ENCODE data around the gene TOMM40L. TPM values are rescaled to one million over a fixed set of nuclear protein-coding genes. Genes with fewer than 3 reads are reported as not detected.

TOMM40L gene
- total RNA-seq, 5 donors from 2014 or later (not counting 1 experiment from before 2014, with no cell fraction given): 6.3 to 12.2 (median 11.0) TPM

GRCh38 chr1:161259345-161259702, 33.5 kb downstream of the TOMM40L start:
- ATAC-seq (replicated peaks in 1 of 4): no peak
- no peak for DNase-seq
- Histone ChIP-seq H3K27ac (ENCODE audit: low read length) (no peak overlapping the region), H3K36me3 (ENCODE audit: control insufficient read depth in 2 of 2, extremely low read depth in 1 of 2, insufficient read depth in 1 of 2, low read length in 1 of 2) (no peaks in the 10 kb centered on the region), H3K27me3 (replicated peaks in 1 of 2; ENCODE audit: control insufficient read depth in 2 of 2, extremely low read depth in 1 of 2, insufficient read depth in 2 of 2, low read length in 1 of 2) (peaks cover 14 to 54% of the 10 kb centered on the region in 2 experiments), H3K4me3 (ENCODE audit: control insufficient read depth in 1 of 2, extremely low read depth in 1 of 2, low read length in 1 of 2) (peak overlapping the region in 1 of 2 donors; percentile 65), H3K4me1 (ENCODE audit: control insufficient read depth in 1 of 2, extremely low read depth in 1 of 2, insufficient read depth in 2 of 2, low read length in 2 of 2) (peaks cover 3 to 14% of the 10 kb centered on the region in 2 experiments), H3K9me3 (no peaks in the 10 kb centered on the region)
- H3K27me3 Mint-ChIP-seq: peaks cover 54 to 57% of the 10 kb centered on the region in 2 donors
- POLR2A ChIA-PET: no interaction called here
- WGBS (ENCODE audit: insufficient coverage): no CpG with 5 or more reads among the region's 6 CpGs
- CTCF ChIA-PET: no interaction called here
- H3K4me1 Mint-ChIP-seq: peaks cover 19 to 25% (median 21%) of the 10 kb centered on the region in 3 donors
- H3K9me3 Mint-ChIP-seq: peaks cover 0 to 25% (median 12%) of the 10 kb centered on the region in 3 donors
- H3K36me3 Mint-ChIP-seq: peaks cover 17% of the 10 kb centered on the region
- peak overlapping the region in 1 of 2 donors; percentile 39 for H3K27ac Mint-ChIP-seq
- peak overlapping the region; percentile 57 to 80 (median 63) for H3K4me3 Mint-ChIP-seq

GRCh38 chr1:161259765-161260164, 33.9 kb downstream of the TOMM40L start:
- H3K9me3 ChIP-seq: no peaks in the 10 kb centered on the region
- peaks cover 58 to 60% of the 10 kb centered on the region in 2 donors for H3K27me3 Mint-ChIP-seq
- no peaks in the 10 kb centered on the region for H3K36me3 ChIP-seq (ENCODE audit: control insufficient read depth in 2 of 2, extremely low read depth in 1 of 2, insufficient read depth in 1 of 2, low read length in 1 of 2)
- no peak for ATAC-seq (replicated peaks in 1 of 4)
- no peak overlapping the region for H3K4me3 ChIP-seq (ENCODE audit: control insufficient read depth in 1 of 2, extremely low read depth in 1 of 2, low read length in 1 of 2)
- no peak overlapping the region for H3K27ac Mint-ChIP-seq
- no CpG with 5 or more reads among the region's 1 CpG for WGBS (ENCODE audit: insufficient coverage)
- CTCF ChIA-PET: interaction anchor here in 1 of 2 donors (0.6 to 1.2 kb wide), 2 partner anchors 10 to 41 kb away, joined by 3 read pairs; no protein-coding TSS in a partner anchor
- H3K4me3 Mint-ChIP-seq: peak overlapping the region in 1 of 3 donors; percentile 80
- peaks cover 17% of the 10 kb centered on the region for H3K36me3 Mint-ChIP-seq
- peaks cover 19 to 25% (median 21%) of the 10 kb centered on the region in 3 donors for H3K4me1 Mint-ChIP-seq
- no peak for DNase-seq
- H3K9me3 Mint-ChIP-seq: peaks cover 0 to 25% (median 12%) of the 10 kb centered on the region in 3 donors
- peaks cover 3 to 14% of the 10 kb centered on the region in 2 experiments for H3K4me1 ChIP-seq (ENCODE audit: control insufficient read depth in 1 of 2, extremely low read depth in 1 of 2, insufficient read depth in 2 of 2, low read length in 2 of 2)
- POLR2A ChIA-PET: no interaction called here
- H3K27ac ChIP-seq (ENCODE audit: low read length): no peak overlapping the region
- H3K27me3 ChIP-seq (replicated peaks in 1 of 2; ENCODE audit: control insufficient read depth in 2 of 2, extremely low read depth in 1 of 2, insufficient read depth in 2 of 2, low read length in 1 of 2): peaks cover 14 to 57% of the 10 kb centered on the region in 2 experiments

- Histone ChIP-seq H3K36me3 (ENCODE audit: control insufficient read depth in 2 of 2, extremely low read depth in 1 of 2, insufficient read depth in 1 of 2, low read length in 1 of 2) (no peaks in the 10 kb centered on the region), H3K27me3 (replicated peaks in 1 of 2; ENCODE audit: control insufficient read depth in 2 of 2, extremely low read depth in 1 of 2, insufficient read depth in 2 of 2, low read length in 1 of 2) (peaks cover 14 to 61% of the 10 kb centered on the region in 2 experiments), H3K4me1 (ENCODE audit: control insufficient read depth in 1 of 2, extremely low read depth in 1 of 2, insufficient read depth in 2 of 2, low read length in 2 of 2) (peaks cover 3 to 14% of the 10 kb centered on the region in 2 experiments), H3K27ac (ENCODE audit: low read length) (no peak overlapping the region), H3K9me3 (no peaks in the 10 kb centered on the region), H3K4me3 (ENCODE audit: control insufficient read depth in 1 of 2, extremely low read depth in 1 of 2, low read length in 1 of 2) (no peak overlapping the region)
- CTCF ChIA-PET: interaction anchor here in 1 of 2 donors (1.2 kb wide), 1 partner anchor 11 kb away, joined by 3 read pairs; no protein-coding TSS in a partner anchor
- DNase-seq: no peak
- H3K4me1 Mint-ChIP-seq: peaks cover 19 to 25% (median 21%) of the 10 kb centered on the region in 3 donors
- no peak for ATAC-seq (replicated peaks in 1 of 4)
- POLR2A ChIA-PET: no interaction called here
- peaks cover 17% of the 10 kb centered on the region for H3K36me3 Mint-ChIP-seq
- H3K27me3 Mint-ChIP-seq: peaks cover 59 to 63% of the 10 kb centered on the region in 2 donors
- H3K27ac Mint-ChIP-seq: no peak overlapping the region
- peak overlapping the region in 1 of 3 donors; percentile 80 for H3K4me3 Mint-ChIP-seq
- WGBS (ENCODE audit: insufficient coverage): 39% methylated on average over 3 of the region's 9 CpGs
- H3K9me3 Mint-ChIP-seq: peaks cover 0 to 23% (median 12%) of the 10 kb centered on the region in 3 donors
These were observed 34.8 kb downstream of the TOMM40L start for GRCh38 chr1:161260376-161261260.

GRCh38 chr1:161261261-161262235, 35.7 kb downstream of the TOMM40L start:
- peaks cover 16% of the 10 kb centered on the region for H3K36me3 Mint-ChIP-seq
- CTCF ChIA-PET: no interaction called here
- no peak for DNase-seq
- H3K4me3 ChIP-seq (ENCODE audit: control insufficient read depth in 1 of 2, extremely low read depth in 1 of 2, low read length in 1 of 2): no peak overlapping the region
- H3K4me3 Mint-ChIP-seq: no peak overlapping the region
- no peak for ATAC-seq (replicated peaks in 1 of 4)
- peaks cover 3 to 14% of the 10 kb centered on the region in 2 experiments for H3K4me1 ChIP-seq (ENCODE audit: control insufficient read depth in 1 of 2, extremely low read depth in 1 of 2, insufficient read depth in 2 of 2, low read length in 2 of 2)
- H3K27ac ChIP-seq (ENCODE audit: low read length): no peak overlapping the region
- H3K9me3 Mint-ChIP-seq: peaks cover 0 to 15% (median 12%) of the 10 kb centered on the region in 3 donors
- no peaks in the 10 kb centered on the region for H3K9me3 ChIP-seq
- peaks cover 55 to 67% of the 10 kb centered on the region in 2 donors for H3K27me3 Mint-ChIP-seq
- peaks cover 19 to 25% (median 21%) of the 10 kb centered on the region in 3 donors for H3K4me1 Mint-ChIP-seq
- no peaks in the 10 kb centered on the region for H3K36me3 ChIP-seq (ENCODE audit: control insufficient read depth in 2 of 2, extremely low read depth in 1 of 2, insufficient read depth in 1 of 2, low read length in 1 of 2)
- POLR2A ChIA-PET: no interaction called here
- H3K27ac Mint-ChIP-seq: no peak overlapping the region
- H3K27me3 ChIP-seq (replicated peaks in 1 of 2; ENCODE audit: control insufficient read depth in 2 of 2, extremely low read depth in 1 of 2, insufficient read depth in 2 of 2, low read length in 1 of 2): peaks cover 14 to 68% of the 10 kb centered on the region in 2 experiments
- 40% methylated on average over 1 of the region's 12 CpGs for WGBS (ENCODE audit: insufficient coverage)

GRCh38 chr1:161265305-161265704, 39.4 kb downstream of the TOMM40L start:
- DNase-seq (no peak), ATAC-seq (replicated peaks in 1 of 4) (no peak)
- H3K27ac Mint-ChIP-seq: no peak overlapping the region
- POLR2A ChIA-PET: no interaction called here
- no peak overlapping the region for H3K4me3 Mint-ChIP-seq
- no peaks in the 10 kb centered on the region for H3K36me3 Mint-ChIP-seq
- H3K27me3 Mint-ChIP-seq: peaks cover 30 to 35% of the 10 kb centered on the region in 2 donors
- no peaks in the 10 kb centered on the region for H3K9me3 Mint-ChIP-seq
- CTCF ChIA-PET: no interaction called here
- 94% methylated on average over 3 of the region's 5 CpGs for WGBS (ENCODE audit: insufficient coverage)
- H3K27me3 ChIP-seq (replicated peaks in 1 of 2; ENCODE audit: control insufficient read depth in 2 of 2, extremely low read depth in 1 of 2, insufficient read depth in 2 of 2, low read length in 1 of 2): peaks cover 6 to 37% of the 10 kb centered on the region in 2 experiments
- H3K4me1 Mint-ChIP-seq: peaks cover 3 to 6% (median 5%) of the 10 kb centered on the region in 3 donors
- H3K4me3 ChIP-seq (ENCODE audit: control insufficient read depth in 1 of 2, extremely low read depth in 1 of 2, low read length in 1 of 2): no peak overlapping the region
- H3K9me3 ChIP-seq: no peaks in the 10 kb centered on the region
- H3K36me3 ChIP-seq (ENCODE audit: control insufficient read depth in 2 of 2, extremely low read depth in 1 of 2, insufficient read depth in 1 of 2, low read length in 1 of 2): no peaks in the 10 kb centered on the region
- H3K27ac ChIP-seq (ENCODE audit: low read length): no peak overlapping the region
- H3K4me1 ChIP-seq (ENCODE audit: control insufficient read depth in 1 of 2, extremely low read depth in 1 of 2, insufficient read depth in 2 of 2, low read length in 2 of 2): no peaks in the 10 kb centered on the region

- CTCF ChIA-PET: no interaction called here
- no peak overlapping the region for H3K27ac ChIP-seq (ENCODE audit: low read length)
- H3K27me3 ChIP-seq (replicated peaks in 1 of 2; ENCODE audit: control insufficient read depth in 2 of 2, extremely low read depth in 1 of 2, insufficient read depth in 2 of 2, low read length in 1 of 2): peaks cover 2 to 32% of the 10 kb centered on the region in 2 experiments
- H3K36me3 ChIP-seq (ENCODE audit: control insufficient read depth in 2 of 2, extremely low read depth in 1 of 2, insufficient read depth in 1 of 2, low read length in 1 of 2): no peaks in the 10 kb centered on the region
- POLR2A ChIA-PET: no interaction called here
- no peaks in the 10 kb centered on the region for H3K36me3 Mint-ChIP-seq
- no peak overlapping the region for H3K4me3 Mint-ChIP-seq
- H3K4me1 Mint-ChIP-seq: peaks cover 0 to 2% (median 0%) of the 10 kb centered on the region in 3 donors
- peaks cover 24 to 26% of the 10 kb centered on the region in 2 donors for H3K27me3 Mint-ChIP-seq
- H3K9me3 ChIP-seq: no peaks in the 10 kb centered on the region
- no peak for DNase-seq
- H3K9me3 Mint-ChIP-seq: no peaks in the 10 kb centered on the region
- no peak overlapping the region for H3K27ac Mint-ChIP-seq
- WGBS (ENCODE audit: insufficient coverage): no CpG with 5 or more reads among the region's 3 CpGs
- no peak for ATAC-seq (replicated peaks in 1 of 4)
- H3K4me3 ChIP-seq (ENCODE audit: control insufficient read depth in 1 of 2, extremely low read depth in 1 of 2, low read length in 1 of 2): no peak overlapping the region
- H3K4me1 ChIP-seq (ENCODE audit: control insufficient read depth in 1 of 2, extremely low read depth in 1 of 2, insufficient read depth in 2 of 2, low read length in 2 of 2): no peaks in the 10 kb centered on the region
These were observed 40.3 kb downstream of the TOMM40L start for GRCh38 chr1:161266202-161266601.

All from T-cell (primary cell).